ENCODE data around the gene BCL11A.

The BCL11A gene

DNA sequence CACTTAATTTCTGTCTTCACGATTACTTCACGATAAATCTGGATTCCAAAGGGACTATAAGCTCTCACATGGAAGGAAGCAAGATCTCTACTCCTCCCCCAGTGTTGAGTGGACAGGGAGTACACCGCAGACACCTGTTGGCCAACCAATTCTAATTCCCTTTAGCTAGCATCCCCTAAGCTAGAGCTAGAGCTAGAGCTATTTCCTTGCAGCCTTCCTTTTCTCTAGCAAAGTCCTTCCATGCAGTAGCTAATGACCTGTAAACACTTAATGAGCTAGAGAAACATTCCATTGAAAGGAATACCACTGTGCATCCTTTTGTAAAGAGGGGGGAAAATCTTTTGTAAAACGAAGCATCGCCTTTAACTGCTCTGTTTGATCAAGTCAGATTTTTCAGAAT lies 56.5 kb downstream of the BCL11A start:
- TF ChIP-seq, protein P1, sequence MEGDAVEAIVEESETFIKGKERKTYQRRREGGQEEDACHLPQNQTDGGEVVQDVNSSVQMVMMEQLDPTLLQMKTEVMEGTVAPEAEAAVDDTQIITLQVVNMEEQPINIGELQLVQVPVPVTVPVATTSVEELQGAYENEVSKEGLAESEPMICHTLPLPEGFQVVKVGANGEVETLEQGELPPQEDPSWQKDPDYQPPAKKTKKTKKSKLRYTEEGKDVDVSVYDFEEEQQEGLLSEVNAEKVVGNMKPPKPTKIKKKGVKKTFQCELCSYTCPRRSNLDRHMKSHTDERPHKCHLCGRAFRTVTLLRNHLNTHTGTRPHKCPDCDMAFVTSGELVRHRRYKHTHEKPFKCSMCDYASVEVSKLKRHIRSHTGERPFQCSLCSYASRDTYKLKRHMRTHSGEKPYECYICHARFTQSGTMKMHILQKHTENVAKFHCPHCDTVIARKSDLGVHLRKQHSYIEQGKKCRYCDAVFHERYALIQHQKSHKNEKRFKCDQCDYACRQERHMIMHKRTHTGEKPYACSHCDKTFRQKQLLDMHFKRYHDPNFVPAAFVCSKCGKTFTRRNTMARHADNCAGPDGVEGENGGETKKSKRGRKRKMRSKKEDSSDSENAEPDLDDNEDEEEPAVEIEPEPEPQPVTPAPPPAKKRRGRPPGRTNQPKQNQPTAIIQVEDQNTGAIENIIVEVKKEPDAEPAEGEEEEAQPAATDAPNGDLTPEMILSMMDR (IDR thresholded peaks at IDR 0.05; ENCODE audit: insufficient read depth, low read length, poor library complexity, severe bottlenecking): no peak
- no peak overlapping the region for H3K4me3 ChIP-seq (replicated peaks; ENCODE audit: low read depth, low read length)
- H3K36me3 ChIP-seq (ENCODE audit: control insufficient read depth, insufficient read depth, low read length): no peaks in the 10 kb centered on the region
- no peaks in the 10 kb centered on the region for H3K27me3 ChIP-seq (replicated peaks; ENCODE audit: control insufficient read depth, insufficient read depth, low read length)
- DNase-seq (ENCODE audit: extremely low read depth, insufficient read length): no peak

DNA sequence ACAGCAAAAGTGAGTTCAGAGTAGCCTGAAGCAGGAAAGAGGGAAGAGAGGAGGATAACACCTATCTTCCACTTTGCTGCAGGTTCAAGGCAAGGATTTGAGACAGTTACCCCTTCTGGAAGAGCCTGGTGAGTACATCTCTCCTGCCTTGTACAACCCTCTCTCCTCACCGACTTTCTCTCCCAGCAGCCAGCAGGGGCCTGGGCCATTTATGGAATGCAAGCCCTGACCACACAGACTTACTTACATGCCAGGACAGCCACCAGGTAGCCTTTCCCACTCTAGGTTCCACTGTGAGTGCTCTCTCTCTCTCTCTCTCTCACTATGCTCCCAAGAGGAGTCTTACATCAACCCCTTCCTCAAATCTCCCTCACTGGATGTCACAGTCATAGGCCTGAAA lies 57.0 kb downstream of the BCL11A start:
- DNase-seq (ENCODE audit: extremely low read depth, insufficient read length): no peak
- no peak overlapping the region for H3K4me3 ChIP-seq (replicated peaks; ENCODE audit: low read depth, low read length)
- no peaks in the 10 kb centered on the region for H3K36me3 ChIP-seq (ENCODE audit: control insufficient read depth, insufficient read depth, low read length)
- TF ChIP-seq, protein P1 (IDR thresholded peaks at IDR 0.05; ENCODE audit: insufficient read depth, low read length, poor library complexity, severe bottlenecking): no peak
- no peaks in the 10 kb centered on the region for H3K27me3 ChIP-seq (replicated peaks; ENCODE audit: control insufficient read depth, insufficient read depth, low read length)

- TF ChIP-seq, protein P1 (IDR thresholded peaks at IDR 0.05; ENCODE audit: insufficient read depth, low read length, poor library complexity, severe bottlenecking): no peak
- Histone ChIP-seq H3K27me3 (replicated peaks; ENCODE audit: control insufficient read depth, insufficient read depth, low read length) (no peaks in the 10 kb centered on the region), H3K36me3 (ENCODE audit: control insufficient read depth, insufficient read depth, low read length) (no peaks in the 10 kb centered on the region), H3K4me3 (replicated peaks; ENCODE audit: low read depth, low read length) (no peak overlapping the region)
- no peak for DNase-seq (ENCODE audit: extremely low read depth, insufficient read length)
Observed at GRCh38 chr2:60495041-60495625, 58.3 kb downstream of the BCL11A start.

- no peak for DNase-seq (ENCODE audit: extremely low read depth, insufficient read length)
- Histone ChIP-seq H3K36me3 (ENCODE audit: control insufficient read depth, insufficient read depth, low read length) (no peaks in the 10 kb centered on the region), H3K27me3 (replicated peaks; ENCODE audit: control insufficient read depth, insufficient read depth, low read length) (no peaks in the 10 kb centered on the region), H3K4me3 (replicated peaks; ENCODE audit: low read depth, low read length) (no peak overlapping the region)
- TF ChIP-seq, protein P1 (IDR thresholded peaks at IDR 0.05; ENCODE audit: insufficient read depth, low read length, poor library complexity, severe bottlenecking): no peak
Observed at GRCh38 chr2:60493804-60494387, 59.6 kb downstream of the BCL11A start.

DNA sequence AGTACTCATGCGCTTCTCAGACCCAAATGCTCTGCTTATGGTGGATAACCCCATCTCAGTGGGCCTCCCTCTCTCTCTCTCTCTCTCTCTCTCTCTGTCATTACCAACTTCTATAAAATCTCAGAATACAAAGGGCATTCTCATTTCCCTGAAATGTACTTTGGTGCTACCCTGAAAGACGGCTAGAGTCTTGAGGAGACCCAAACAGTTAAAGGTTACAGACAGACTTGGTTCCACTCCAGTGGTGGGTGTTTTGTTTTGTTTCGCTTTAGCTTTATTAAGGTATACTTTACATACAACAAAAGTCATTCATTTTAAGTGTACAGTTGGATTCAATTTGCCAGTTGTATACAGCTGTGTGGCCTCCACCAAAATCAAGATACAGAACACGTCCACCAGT lies 60.9 kb downstream of the BCL11A start:
- no peak for DNase-seq (ENCODE audit: extremely low read depth, insufficient read length)
- TF ChIP-seq, protein P1 (IDR thresholded peaks at IDR 0.05; ENCODE audit: insufficient read depth, low read length, poor library complexity, severe bottlenecking): no peak
- Histone ChIP-seq H3K27me3 (replicated peaks; ENCODE audit: control insufficient read depth, insufficient read depth, low read length) (no peaks in the 10 kb centered on the region), H3K4me3 (replicated peaks; ENCODE audit: low read depth, low read length) (no peak overlapping the region), H3K36me3 (ENCODE audit: control insufficient read depth, insufficient read depth, low read length) (no peaks in the 10 kb centered on the region)

Measured in GM06990 (cell line).